ENCODE measurements around the gene TTC7B.

TTC7B gene

DNA sequence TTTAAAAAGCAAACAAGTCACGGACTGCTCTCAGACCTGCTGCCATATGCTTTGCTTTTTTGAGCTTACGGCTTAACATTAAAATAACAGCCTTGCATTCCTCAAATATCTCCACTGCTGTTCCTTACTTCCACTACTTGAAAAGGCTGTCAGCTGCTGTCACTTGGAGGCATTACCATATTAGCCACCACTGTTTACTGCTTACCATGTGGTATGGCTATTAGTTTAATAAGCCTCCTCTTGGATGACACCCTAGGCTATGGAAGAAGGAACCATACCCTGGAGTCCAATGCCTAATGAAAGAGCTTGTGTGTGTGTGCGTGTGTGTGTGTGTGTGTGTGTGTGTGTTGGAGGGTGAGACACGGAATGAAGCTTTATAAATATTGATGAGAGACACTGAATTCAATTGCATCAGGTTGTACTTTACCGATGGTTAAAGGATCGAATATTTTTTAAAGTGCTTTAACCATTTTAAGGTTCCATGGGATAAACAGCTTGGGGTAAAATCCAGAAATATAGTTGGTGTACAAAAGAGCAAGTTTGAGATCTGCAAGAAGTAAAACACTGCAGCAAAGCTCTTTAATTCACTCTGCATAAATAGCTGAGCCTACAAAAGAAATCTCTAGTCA, 174.5 kb downstream of the TTC7B start:
- no peak for DNase-seq

DNA sequence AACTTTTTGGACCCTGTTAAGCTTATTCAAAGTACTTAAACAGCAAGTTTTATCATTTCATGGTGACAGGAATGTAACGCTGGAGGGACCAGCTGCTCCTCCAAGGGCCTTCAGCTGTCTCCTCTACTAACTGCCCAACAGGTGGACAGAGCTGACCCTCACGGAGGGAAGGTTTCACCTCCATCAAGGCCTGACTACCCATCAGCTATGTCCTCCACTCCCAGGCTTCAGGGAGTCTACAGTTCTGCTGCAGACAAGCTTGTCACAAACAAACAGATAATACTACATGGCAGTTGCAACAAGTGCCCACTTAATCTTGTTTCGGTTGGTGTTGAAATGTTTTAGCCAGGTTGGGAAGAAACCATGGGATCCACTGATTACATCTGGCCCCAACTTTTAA, 175.1 kb downstream of the TTC7B start:
- DNase-seq, result no peak

DNA sequence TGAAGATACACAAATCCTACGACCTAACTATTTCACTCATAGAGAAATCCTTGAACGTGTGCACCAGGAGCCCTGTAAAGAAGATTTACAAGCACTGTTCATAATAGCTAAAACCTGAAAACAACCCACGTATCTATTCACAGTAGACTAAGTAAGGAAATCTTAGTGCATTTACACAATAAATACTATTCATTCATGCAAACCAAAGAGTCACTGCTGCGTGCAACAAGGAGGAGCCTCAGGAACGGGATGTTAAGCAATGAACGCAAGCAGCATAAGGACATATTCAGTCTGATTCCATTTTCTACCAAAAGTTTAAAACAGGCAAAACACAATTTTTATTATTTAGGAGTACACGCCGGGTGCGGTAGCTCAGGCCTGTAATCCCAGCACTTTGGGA, 176.6 kb downstream of the TTC7B start:
- DNase-seq, result no peak

DNA sequence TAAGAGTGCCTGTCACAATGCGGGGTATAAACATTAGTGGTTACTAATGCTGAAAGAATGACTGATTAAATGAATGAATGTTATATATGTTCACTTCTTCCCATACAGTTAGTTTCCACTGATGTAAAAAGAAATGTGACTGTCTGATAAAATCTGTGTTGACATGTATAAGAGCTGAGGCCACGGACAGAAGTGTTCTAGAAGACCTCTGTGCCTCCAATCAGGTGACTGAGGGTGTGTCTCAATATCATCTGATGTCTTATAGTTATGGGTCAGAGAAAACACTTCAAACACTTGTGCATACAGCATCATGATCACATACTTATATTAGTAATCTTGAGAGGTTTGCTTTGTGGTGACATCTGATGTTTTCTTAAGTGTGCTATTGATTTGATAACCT, 183.4 kb downstream of the TTC7B start:
- no peak for DNase-seq

DNA sequence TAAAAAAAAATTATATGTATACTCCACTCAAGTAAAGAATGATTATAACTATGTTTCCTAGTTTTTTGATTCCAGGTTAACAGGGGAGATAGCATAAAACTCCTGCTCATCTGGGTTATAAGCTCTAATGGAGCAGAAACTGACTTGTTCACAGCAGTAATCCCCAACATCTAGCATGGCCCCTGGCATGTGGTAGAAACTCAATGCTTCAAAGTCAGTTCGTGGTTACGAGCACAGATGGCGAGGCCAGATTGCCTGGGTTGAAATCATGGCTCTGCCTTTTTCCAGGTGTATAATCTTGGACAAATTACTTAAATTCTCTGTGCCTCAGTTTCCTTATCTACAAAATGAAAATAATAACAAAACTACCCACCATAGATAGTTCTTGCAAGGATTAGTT, 183.8 kb downstream of the TTC7B start:
- no peak for DNase-seq

DNA sequence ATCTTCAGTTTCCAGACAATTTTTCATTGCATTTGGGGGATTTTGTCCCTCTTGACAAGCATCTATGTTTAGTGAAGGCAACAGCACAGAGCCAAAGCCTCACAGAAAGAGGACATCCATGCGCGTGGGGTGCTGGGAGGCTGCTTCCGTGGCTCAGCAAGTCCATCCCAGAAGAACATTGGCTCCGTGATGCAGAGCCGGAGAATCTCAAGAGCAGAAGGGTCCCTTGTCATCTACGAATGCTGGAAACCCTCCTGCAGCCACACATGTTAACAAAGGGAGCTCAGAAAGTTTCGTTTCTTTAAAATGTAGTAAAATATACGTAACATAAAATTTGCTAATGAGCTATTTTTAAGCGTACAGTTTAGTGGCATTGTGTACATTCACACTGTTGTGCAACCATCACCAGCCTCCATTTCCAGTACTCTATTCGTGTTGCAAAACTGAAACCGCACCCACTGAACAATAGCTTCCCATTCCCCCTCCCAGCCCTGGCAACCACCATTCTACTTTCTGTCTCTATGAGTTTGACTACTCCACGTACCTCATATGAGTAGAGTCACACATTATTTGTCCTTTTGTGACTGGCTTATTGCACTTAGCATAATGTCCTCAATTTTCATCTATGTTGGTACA, 185.9 kb downstream of the TTC7B start:
- no peak for DNase-seq

DNA sequence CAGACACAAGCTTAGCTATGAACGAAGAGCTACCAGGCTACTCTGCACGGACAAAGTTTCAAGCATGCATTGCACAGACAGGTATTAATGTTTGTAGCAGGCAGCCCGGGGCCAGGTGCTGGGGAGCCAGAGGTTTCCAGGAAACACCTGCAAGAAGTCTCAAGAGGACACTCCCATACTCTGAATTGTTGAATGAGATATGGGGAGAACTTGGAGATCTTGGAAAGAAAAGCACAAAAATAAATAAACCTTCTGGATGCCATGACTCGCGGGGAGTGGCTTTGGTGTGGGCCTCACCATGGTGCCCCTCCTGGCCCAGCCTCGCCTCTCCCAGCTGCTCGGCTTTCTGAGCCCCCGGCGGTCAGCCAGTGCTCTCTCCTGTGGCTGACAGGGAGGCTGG, 186.8 kb downstream of the TTC7B start:
- DNase-seq, result no peak

DNA sequence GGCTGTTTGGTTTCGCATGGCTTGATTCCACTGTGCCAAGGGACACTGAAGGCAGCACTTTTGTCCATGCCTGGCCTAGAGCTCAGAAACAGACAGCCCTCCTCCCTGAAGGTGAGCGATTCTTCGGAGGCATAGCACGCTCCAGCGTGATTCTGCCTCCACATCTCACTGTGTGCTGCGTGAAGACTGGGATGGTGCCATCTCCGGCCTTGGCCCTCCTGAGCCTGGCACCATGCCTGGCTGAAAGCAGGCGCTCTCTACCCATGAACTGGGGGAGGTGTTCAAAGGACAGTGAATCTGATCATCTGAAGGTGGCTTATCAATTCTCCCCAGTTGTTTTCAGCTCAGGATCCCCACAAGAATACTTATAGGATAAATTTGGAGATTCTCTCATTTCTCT, 187.4 kb downstream of the TTC7B start:
- no peak for DNase-seq

DNA sequence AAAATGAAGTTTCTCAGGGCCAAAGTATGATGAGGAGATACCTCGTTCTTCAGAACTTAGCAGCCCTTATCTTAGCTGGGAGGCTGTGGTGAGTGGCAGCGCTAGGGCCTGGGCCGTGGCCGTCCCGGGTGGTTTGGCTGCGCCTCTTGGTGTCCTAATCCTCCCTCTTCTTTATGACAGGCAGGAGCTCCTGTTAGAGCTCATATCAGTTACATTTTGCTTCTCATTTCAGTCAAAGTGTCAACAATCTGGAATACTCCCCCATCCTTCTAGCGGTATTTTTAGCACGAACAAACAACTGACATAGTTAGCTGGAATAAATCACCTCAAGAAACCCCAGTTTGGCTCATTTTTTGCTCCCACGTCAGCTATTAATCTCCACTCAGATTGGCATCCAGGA, 188.8 kb downstream of the TTC7B start:
- DNase-seq, result no peak

DNA sequence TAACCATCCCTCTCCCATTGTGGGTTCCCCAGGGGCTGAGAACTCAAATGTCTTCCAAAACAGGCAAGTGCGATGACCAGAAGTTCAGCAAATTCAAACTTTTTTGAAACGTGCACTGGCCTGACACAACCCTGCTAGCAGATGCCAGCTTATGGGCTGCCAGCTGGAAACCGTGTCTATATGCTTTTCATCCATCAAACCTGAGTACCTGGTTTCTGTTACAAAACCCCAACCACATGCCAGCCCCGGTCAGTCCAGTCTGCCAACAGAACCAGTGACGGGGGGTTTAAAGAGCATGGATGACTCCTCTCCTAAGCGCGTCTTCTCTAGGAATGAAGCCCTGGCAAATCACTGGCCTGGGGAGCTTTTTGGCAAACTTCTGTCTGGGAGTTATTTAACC, 189.7 kb downstream of the TTC7B start:
- no peak for DNase-seq

DNA sequence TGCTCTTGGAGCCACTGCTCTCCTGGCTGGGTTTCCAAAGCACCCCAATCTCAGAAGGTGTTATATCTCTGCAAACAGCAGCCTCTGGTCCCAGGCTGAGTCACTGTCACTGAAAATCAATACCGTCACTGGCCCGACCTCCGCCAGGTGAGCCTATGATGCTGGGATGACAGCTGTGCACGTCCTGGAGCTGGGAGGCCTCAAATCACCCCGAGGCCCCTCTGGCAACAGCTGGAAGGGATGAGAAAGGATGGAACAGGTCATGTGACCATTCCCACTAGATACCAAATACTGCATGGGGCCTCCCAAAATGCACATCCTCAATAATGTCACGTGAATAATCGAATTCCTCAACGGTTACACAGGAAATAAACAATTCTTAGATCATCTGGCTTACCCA, 190.8 kb downstream of the TTC7B start:
- DNase-seq, result no peak

DNA sequence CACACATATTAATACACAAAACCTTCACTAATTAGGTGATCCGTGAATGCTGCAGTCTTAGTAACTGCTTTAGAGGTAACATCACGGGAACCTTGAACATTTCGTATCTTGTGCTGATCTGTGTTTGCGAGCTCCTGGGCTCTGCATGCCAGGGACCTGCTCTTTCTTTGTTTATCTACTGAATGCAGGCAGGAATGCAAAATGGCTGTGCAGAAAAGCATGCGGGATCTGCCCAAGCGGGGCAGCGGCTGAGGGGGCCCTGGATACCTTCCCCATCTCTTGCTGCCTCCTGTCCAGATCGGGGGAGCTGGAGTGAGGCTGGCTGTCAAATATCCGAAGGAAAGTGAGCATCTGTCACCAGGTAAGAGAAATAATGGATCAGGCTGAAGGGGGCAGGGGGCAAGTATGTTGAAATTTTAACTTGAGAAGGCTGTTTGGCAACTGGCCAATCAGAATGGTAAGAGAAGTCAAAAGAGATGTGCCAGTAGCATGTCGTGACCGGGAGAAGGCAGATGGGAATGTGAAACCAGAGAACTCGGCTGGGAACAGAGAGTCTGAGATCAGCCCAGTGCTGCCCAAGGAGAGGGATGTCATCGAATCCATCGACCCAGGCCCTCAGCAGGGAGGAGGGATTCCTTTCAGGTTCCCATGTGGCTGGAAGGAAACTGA, 191.4 kb downstream of the TTC7B start:
- DNase-seq, result no peak

DNA sequence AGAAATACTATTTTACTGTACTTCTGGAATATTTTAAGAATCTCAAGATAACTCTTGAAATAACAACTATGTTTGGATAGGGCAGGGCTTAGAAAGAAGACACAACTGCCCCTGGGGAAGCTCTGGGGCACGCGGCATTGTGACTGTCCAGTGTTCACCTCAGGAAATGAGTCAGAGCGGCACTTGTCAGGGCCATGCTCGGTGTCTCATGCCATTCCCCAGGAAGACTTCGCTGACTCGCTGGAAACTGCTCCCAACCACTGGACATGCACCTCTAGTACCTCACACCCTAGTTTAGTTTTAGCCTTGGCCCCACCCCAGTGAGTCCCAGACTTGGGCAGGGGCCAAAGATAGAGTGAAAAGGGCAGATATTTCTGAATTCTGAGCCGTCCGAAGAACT, 192.0 kb downstream of the TTC7B start:
- no peak for DNase-seq

DNA sequence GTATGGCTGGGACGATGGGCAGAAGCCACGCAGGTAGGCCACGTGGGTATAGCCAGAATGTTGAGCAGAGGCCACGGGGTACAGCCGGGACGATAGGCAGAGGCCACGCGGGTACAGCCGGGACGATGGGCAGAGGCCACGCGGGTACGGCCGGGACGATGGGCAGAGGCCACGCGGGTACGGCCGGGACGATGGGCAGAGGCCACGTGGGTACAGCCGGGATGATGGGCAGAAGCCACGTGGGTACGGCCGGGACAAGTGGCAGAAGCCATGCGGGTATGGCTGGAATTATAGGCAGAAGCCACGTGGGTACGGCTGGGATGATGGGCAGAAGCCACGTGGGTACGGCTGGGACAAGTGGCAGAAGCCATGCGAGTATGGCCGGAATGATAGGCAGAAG, 195.0 kb downstream of the TTC7B start:
- DNase-seq, result no peak

DNA sequence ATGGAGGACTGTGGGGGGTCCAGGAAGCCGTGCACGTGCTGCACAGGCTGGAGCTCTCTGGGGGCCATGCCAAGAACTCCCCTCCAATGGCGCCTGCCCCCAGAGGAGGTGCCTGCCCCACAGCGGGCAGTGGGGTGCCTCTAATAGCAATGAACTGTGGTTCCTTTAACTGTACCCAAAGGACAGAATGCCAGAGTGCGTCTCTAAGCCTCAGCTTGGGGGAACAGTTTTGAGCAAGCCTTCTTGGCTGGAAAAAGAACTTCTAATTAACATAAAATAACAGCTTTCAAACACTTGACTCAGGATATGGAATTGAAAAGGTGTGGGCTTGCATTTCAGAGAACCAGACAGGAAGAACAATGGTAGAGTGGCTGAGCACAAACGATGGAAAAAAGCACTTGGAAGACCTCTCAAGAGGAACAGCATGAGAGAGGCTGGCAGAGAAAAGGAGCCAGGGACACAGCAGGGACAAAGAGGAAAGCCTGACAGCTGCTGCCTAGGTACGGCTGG, 195.6 kb downstream of the TTC7B start:
- no peak for DNase-seq

DNA sequence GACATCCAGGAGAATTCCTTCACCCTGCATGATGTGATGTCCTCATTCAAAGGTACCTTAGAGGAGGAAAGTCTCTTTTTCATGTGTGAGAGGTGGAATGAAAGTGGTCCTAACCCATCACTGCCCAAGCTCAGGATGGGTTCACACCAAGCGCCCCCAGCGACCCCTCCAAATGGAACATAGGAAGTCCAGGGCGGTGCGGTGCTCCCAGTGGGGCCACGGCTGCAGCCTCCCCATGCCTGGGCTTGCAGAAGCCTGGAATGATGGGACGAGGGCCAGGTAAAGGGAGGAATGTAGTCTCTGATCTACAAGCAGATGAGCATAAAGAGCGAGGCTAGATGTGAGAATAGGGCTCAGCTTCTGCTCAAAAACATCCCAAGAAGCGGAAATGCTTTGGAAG, 196.3 kb downstream of the TTC7B start:
- no peak for DNase-seq

DNA sequence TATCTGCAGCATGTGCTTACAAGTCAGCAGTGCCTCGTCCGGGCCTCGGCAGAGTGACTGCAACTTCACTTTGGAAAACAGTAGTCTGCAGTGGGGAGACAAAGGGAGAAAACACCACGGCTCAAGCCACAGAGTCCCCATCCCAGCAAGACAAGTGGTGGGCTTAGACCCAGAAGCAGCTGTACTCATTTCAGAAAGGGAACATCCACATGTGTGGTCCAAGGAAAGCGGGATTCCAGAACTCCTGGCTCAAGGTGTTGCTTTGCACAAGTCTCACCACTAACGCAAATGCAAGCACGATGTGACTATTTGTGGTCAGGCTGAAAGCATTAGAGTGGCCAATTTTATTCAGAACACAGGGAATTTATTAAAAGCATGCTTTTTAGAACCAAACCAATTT, 198.3 kb downstream of the TTC7B start:
- no peak for DNase-seq

DNA sequence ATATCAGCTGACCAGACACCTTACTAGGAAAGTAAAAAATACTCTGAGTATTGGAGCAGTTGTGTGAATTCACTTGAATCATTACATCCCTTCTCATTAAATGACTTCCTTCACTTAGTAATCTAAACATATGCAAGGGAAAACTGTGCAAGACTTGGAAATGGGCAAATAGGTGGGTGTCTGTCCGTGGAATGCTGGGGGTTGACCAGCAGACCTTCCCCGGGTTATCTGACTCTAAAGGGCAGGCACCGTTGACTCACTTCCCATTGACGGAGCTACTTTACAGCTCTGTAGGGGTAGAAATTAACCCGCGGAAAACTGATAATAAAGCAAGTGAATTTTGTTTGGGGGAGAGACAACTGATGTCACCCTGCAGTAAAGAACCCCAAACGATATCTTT, 199.3 kb downstream of the TTC7B start:
- no peak for DNase-seq

DNA sequence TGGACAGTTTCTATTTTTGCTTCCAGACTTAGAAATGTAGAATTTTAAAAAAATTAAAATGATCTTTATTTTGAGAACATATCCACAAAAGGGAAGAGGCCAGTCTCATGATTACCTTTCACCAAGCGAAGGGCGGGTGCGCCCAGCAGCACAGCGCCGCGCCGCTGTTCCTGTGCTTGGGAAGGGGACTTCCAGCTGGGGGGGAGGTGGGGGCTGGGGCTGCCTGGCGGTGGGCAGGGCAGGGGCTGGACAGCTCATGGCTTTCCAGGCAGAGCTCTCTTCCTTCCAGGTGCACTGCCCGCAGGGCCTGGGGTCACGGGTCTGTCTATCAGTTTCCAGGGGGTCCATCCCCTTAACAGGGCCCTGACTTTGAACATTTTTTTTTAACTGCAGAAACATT, 199.9 kb downstream of the TTC7B start:
- no peak for DNase-seq

DNA sequence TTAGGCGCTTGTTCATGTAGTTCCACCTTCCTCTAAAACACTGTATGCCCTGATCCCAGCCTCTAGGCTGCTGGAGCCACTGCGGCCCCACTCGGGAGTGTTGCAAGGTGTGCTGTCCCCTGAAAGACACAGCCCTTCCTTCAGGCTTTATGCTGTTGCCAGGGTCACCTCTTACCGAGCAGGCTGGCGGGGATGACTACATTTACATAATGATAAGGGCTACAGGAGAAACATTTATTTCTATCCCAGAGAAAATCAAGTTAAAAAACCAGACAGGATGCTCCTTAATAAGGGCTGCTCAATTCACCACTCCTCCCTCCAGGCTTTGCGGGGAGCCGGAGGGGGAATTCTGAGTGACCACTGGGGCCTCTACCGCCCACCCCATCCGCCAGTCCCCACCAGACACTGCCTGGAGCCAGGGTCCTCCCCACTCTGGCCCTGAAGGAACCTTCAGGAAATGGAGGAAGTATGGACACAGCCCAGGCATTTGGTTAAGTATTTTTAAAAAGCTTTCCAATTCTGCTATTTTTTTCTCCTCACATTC, 200.6 kb downstream of the TTC7B start:
- no peak for DNase-seq

DNA sequence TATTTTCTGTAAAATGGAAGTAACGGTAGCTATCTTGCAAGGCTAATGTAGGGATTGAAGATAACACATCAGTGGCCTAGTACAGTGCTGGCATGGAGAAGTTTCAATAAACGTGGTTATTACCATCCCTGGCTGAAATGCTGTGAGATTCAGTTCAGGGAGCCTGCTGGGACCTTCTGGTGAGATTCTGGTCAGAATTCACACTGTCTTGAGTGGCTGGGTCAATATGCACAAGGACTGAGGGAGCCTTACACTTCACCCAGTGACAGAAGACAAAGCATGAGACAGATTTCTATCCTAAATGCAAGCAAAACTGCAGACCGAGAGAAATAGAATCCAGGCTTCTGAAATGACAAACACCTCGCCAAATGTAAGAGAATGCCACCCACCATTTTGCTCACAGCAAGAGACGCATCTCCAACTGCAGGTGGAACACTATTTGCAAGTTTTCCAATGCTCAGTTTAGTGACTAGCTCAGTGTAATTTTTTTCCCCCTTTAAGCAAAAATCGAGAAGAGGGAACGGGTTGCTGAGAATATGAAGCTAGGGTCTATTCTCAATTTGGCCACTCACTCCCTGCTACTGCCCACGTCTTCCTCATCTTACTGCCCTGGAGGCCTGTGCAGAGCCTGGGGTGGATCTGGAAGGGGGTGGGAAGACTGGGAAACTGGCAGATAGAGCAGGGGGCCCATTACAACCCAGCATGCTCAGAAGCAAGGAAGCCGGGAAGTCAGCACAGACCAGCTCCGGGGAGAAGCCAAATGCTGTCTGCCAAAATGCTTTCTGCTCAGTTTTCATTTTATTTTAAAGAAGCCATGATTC, 201.3 kb downstream of the TTC7B start:
- DNase-seq, result no peak

DNA sequence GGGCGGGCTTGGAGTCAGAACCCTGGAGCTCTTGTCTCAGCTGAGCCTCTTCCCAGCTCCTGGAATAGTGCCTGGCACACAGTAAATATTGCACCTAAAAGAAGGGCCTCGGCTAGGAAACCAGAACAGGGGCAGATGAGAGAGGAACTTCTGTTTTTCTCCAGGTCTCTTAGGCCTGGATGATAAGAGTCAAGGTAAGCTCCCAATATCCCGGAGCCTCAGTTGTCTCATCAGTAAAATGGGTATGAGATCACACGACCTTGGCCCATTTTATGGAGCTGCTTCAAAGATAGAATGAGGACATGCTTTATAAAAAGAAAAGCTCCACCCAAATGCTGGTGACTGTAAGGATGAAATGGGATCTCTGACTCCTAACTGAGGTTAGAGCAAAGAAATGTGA, 202.2 kb downstream of the TTC7B start:
- DNase-seq, result no peak

DNA sequence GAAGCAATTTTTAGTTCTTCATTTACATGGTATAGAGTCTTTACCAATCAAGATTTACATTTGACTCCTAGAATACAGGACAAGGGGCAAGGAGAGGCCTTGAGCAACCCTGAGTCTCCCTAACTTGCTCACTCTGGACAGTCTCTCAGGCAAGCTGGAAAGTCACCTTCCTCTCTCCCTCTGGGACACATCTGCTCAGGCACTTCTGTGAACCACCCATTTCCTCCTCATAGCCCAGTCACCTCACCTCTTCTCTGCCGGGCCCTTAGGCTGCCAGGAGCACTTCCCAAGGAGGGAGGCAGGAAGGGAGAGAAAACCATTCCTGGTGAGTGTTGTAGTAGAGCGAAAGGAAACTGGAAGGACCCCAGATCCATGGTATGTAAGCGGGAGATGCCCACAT, 202.8 kb downstream of the TTC7B start:
- no peak for DNase-seq

Measured in NCI-H1930 (cell line).